Measurements from ENCODE around the gene ALKBH2. TPM values are rescaled to one million over a fixed set of nuclear protein-coding genes. Genes with fewer than 3 reads are reported as not detected.

Gene ALKBH2
- total RNA-seq, 6 donors from 2014 or later = 1.9 to 16.4 (median 12.4) TPM

GRCh38 chr12:109127533-109128242 lies 34.4 kb upstream of the ALKBH2 start:
- H3K4me1 ChIP-seq = no peaks in the 10 kb centered on the region
- 89 to 92% methylated on average over 12 to 13 of the region's 13 CpGs for WGBS, 2 donors
- no peaks in the 10 kb centered on the region for H3K9me3 ChIP-seq
- H3K36me3 ChIP-seq = no peaks in the 10 kb centered on the region
- ATAC-seq (ENCODE audit: low FRiP score in 2 of 2) (no peak), DNase-seq (no peak)
- no peak overlapping the region for H3K4me3 ChIP-seq
- H3K27ac ChIP-seq = no peak overlapping the region
- no peaks in the 10 kb centered on the region for H3K27me3 ChIP-seq
- TF ChIP-seq POLR2AphosphoS5 (IDR thresholded peaks at IDR 0.05) (no peak), POLR2A (IDR thresholded peaks at IDR 0.05) (no peak), EP300 (IDR thresholded peaks at IDR 0.05) (no peak)
- TF ChIP-seq, protein P1, sequence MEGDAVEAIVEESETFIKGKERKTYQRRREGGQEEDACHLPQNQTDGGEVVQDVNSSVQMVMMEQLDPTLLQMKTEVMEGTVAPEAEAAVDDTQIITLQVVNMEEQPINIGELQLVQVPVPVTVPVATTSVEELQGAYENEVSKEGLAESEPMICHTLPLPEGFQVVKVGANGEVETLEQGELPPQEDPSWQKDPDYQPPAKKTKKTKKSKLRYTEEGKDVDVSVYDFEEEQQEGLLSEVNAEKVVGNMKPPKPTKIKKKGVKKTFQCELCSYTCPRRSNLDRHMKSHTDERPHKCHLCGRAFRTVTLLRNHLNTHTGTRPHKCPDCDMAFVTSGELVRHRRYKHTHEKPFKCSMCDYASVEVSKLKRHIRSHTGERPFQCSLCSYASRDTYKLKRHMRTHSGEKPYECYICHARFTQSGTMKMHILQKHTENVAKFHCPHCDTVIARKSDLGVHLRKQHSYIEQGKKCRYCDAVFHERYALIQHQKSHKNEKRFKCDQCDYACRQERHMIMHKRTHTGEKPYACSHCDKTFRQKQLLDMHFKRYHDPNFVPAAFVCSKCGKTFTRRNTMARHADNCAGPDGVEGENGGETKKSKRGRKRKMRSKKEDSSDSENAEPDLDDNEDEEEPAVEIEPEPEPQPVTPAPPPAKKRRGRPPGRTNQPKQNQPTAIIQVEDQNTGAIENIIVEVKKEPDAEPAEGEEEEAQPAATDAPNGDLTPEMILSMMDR (IDR thresholded peaks at IDR 0.05) = no peak

GRCh38 chr12:109126784-109127183 lies 33.5 kb upstream of the ALKBH2 start:
- H3K9me3 ChIP-seq = no peaks in the 10 kb centered on the region
- ATAC-seq (ENCODE audit: low FRiP score in 2 of 2) = peak in 1 of 2 donors; percentile 75
- TF ChIP-seq EP300 (IDR thresholded peaks at IDR 0.05) (no peak), POLR2AphosphoS5 (IDR thresholded peaks at IDR 0.05) (no peak), POLR2A (IDR thresholded peaks at IDR 0.05) (no peak)
- TF ChIP-seq, protein P1 (IDR thresholded peaks at IDR 0.05) = no peak
- H3K4me1 ChIP-seq = no peaks in the 10 kb centered on the region
- H3K27me3 ChIP-seq = no peaks in the 10 kb centered on the region
- no peak overlapping the region for H3K27ac ChIP-seq
- H3K36me3 ChIP-seq = no peaks in the 10 kb centered on the region
- WGBS, 2 donors = 67 to 76% methylated on average over 3 of the region's 3 CpGs
- H3K4me3 ChIP-seq = no peak overlapping the region
- no peak for DNase-seq

GRCh38 chr12:109125791-109126190 lies 32.5 kb upstream of the ALKBH2 start:
- H3K4me1 ChIP-seq = no peaks in the 10 kb centered on the region
- TF ChIP-seq POLR2AphosphoS5 (IDR thresholded peaks at IDR 0.05) (no peak), POLR2A (IDR thresholded peaks at IDR 0.05) (no peak), EP300 (IDR thresholded peaks at IDR 0.05) (no peak)
- TF ChIP-seq, protein P1 (IDR thresholded peaks at IDR 0.05) = no peak
- H3K27me3 ChIP-seq = no peaks in the 10 kb centered on the region
- no peak overlapping the region for H3K4me3 ChIP-seq
- ATAC-seq (ENCODE audit: low FRiP score in 2 of 2) (no peak), DNase-seq (no peak)
- no peak overlapping the region for H3K27ac ChIP-seq
- WGBS, 2 donors = 78 to 89% methylated on average over 7 of the region's 7 CpGs
- no peaks in the 10 kb centered on the region for H3K9me3 ChIP-seq
- no peaks in the 10 kb centered on the region for H3K36me3 ChIP-seq

GRCh38 chr12:109124878-109125648 lies 31.8 kb upstream of the ALKBH2 start:
- no peak overlapping the region for H3K27ac ChIP-seq
- H3K27me3 ChIP-seq = no peaks in the 10 kb centered on the region
- H3K36me3 ChIP-seq = no peaks in the 10 kb centered on the region
- ATAC-seq (ENCODE audit: low FRiP score in 2 of 2) (no peak), DNase-seq (no peak)
- no peaks in the 10 kb centered on the region for H3K4me1 ChIP-seq
- 86 to 87% methylated on average over 12 of the region's 12 CpGs for WGBS, 2 donors
- no peak for TF ChIP-seq POLR2A (IDR thresholded peaks at IDR 0.05)
- TF ChIP-seq, protein P1 (IDR thresholded peaks at IDR 0.05) = no peak
- no peak for TF ChIP-seq POLR2AphosphoS5 (IDR thresholded peaks at IDR 0.05)
- no peak for TF ChIP-seq EP300 (IDR thresholded peaks at IDR 0.05)
- H3K4me3 ChIP-seq = no peak overlapping the region
- H3K9me3 ChIP-seq = no peaks in the 10 kb centered on the region

All from upper lobe of left lung (tissue), 6 donors.